Astrocyte (in vitro differentiated cells and primary cell): ENCODE data around the gene HFE. TPM values are rescaled to one million over a fixed set of nuclear protein-coding genes. Genes with fewer than 3 reads are reported as not detected.

Experiments
- DNase-seq: peaks from one replicate; pipeline ENCODE4 v3.0.0-alpha.2; 2010; ENCODE audit warnings: low read depth
- FAIRE-seq: peaks from 2 replicates; lab custom pipeline; 2011; peaks lifted over from hg19 to GRCh38; lab: Jason Lieb, UNC
- H2AFZ ChIP-seq: 2 replicates; pipeline ENCODE4 v1.6.0; 2012; ENCODE audit warnings: low read depth, low read length, inconsistent platforms
- H3K27ac ChIP-seq: 2 replicates; pipeline ENCODE4 v1.5.1; 2011; ENCODE audit warnings: low read depth, low read length, inconsistent platforms
- H3K27me3 ChIP-seq: 2 replicates; pipeline ENCODE4 v1.6.0; 2011; ENCODE audit warnings: low read length, inconsistent platforms; ENCODE audit not compliant: insufficient read depth
- H3K36me3 ChIP-seq: 2 replicates; pipeline ENCODE4 v1.5.1; 2011; ENCODE audit warnings: low read length, inconsistent platforms; ENCODE audit not compliant: insufficient read depth
- H3K4me1 ChIP-seq: 2 replicates; pipeline ENCODE4 v1.5.1; 2011; ENCODE audit warnings: low read length, inconsistent platforms; ENCODE audit not compliant: insufficient read depth
- H3K4me2 ChIP-seq: 2 replicates; pipeline ENCODE4 v1.6.0; 2012; ENCODE audit warnings: low read length, inconsistent platforms
- H3K4me3 ChIP-seq: 2 replicates; pipeline ENCODE4 v1.5.1; 2011; ENCODE audit warnings: low read depth, mild to moderate bottlenecking, low read length, inconsistent platforms; ENCODE audit not compliant: insufficient read depth
- H3K79me2 ChIP-seq: 2 replicates; pipeline ENCODE4 v1.6.0; 2012; ENCODE audit warnings: mild to moderate bottlenecking, low read length, inconsistent platforms; ENCODE audit not compliant: insufficient read depth
- H3K9ac ChIP-seq: 2 replicates; pipeline ENCODE4 v1.6.0; 2012; ENCODE audit warnings: mild to moderate bottlenecking, low read length, inconsistent platforms
- H3K9me3 ChIP-seq: 2 replicates; pipeline ENCODE4 v1.5.1; 2012; ENCODE audit warnings: low read depth, mild to moderate bottlenecking, low read length, inconsistent platforms; ENCODE audit not compliant: insufficient read depth
- H4K20me1 ChIP-seq: 2 replicates; pipeline ENCODE4 v1.6.0; 2012; ENCODE audit warnings: low read length, inconsistent platforms; ENCODE audit not compliant: insufficient read depth
- H3K27ac Mint-ChIP-seq: one replicate; pipeline ENCODE4 v1.8.0; 2021; ENCODE audit warnings: mild to moderate bottlenecking, mixed read lengths; ENCODE audit not compliant: unreplicated experiment
- H3K27me3 Mint-ChIP-seq: one replicate; pipeline ENCODE4 v1.8.0; 2021; ENCODE audit warnings: low read depth, mixed read lengths; ENCODE audit not compliant: unreplicated experiment
- H3K36me3 Mint-ChIP-seq: one replicate; pipeline ENCODE4 v1.8.0; 2021; ENCODE audit warnings: low read depth, mixed read lengths; ENCODE audit not compliant: unreplicated experiment
- H3K4me1 Mint-ChIP-seq: one replicate; pipeline ENCODE4 v1.8.0; 2021; ENCODE audit warnings: low read depth, mixed read lengths; ENCODE audit not compliant: unreplicated experiment
- H3K4me3 Mint-ChIP-seq: one replicate; pipeline ENCODE4 v1.8.0; 2021; ENCODE audit warnings: mild to moderate bottlenecking, moderate library complexity, mixed read lengths; ENCODE audit not compliant: unreplicated experiment
- H3K9me3 Mint-ChIP-seq: one replicate; pipeline ENCODE4 v1.8.0; 2021; ENCODE audit warnings: mild to moderate bottlenecking, mixed read lengths; ENCODE audit not compliant: unreplicated experiment
- CTCF ChIP-seq: IDR thresholded peaks from 2 replicates; pipeline ENCODE4 v1.5.1; 2011; ENCODE audit warnings: low read depth, mild to moderate bottlenecking, inconsistent platforms, low read length, moderate library complexity; ENCODE audit not compliant: insufficient read depth
- EZH2 ChIP-seq: IDR thresholded peaks from 2 replicates; pipeline ENCODE4 v1.6.1; 2012; ENCODE audit warnings: mild to moderate bottlenecking, low read length, inconsistent platforms; ENCODE audit not compliant: insufficient read depth
- total RNA-seq: library from RNA; stranded (reverse); gene quantifications from 2 replicates; pipeline ENCODE4 v1.2.1, GENCODE V29; 2021

The HFE gene
- total RNA-seq, 1 donor from 2014 or later: 5.7 TPM

- H3K9ac ChIP-seq: no peak overlapping the region
- no peak overlapping the region for H2AFZ ChIP-seq
- H3K4me1 ChIP-seq: no peaks in the 10 kb centered on the region
- no peaks in the 10 kb centered on the region for H3K9me3 Mint-ChIP-seq
- H3K27ac ChIP-seq: no peak overlapping the region
- no peak overlapping the region for H3K4me2 ChIP-seq
- DNase-seq (peak; percentile 18), FAIRE-seq (no peak)
- H3K36me3 Mint-ChIP-seq: no peaks in the 10 kb centered on the region
- no peaks in the 10 kb centered on the region for H3K9me3 ChIP-seq
- no peak overlapping the region for H3K4me3 ChIP-seq
- no peaks in the 10 kb centered on the region for H3K27me3 ChIP-seq
- TF ChIP-seq EZH2: no peak
- peak; percentile 65 for TF ChIP-seq CTCF
- H3K4me1 Mint-ChIP-seq: peaks cover 3% of the 10 kb centered on the region
- no peak overlapping the region for H3K4me3 Mint-ChIP-seq
- peak overlapping the region; percentile 20 for H3K27ac Mint-ChIP-seq
- no peaks in the 10 kb centered on the region for H3K36me3 ChIP-seq
- no peaks in the 10 kb centered on the region for H3K79me2 ChIP-seq
- H4K20me1 ChIP-seq: no peaks in the 10 kb centered on the region
- no peaks in the 10 kb centered on the region for H3K27me3 Mint-ChIP-seq
Measured at GRCh38 chr6:26064619-26065257, 22.5 kb upstream of the HFE start.

GRCh38 chr6:26065952-26066380 lies 21.3 kb upstream of the HFE start:
- no peaks in the 10 kb centered on the region for H3K9me3 Mint-ChIP-seq

More at GRCh38 chr6:26065952-26066380, 21.3 kb upstream of the HFE start:
- DNase-seq (peak; percentile 60), FAIRE-seq (peak; percentile 88)
- TF ChIP-seq CTCF (peak; percentile 93), EZH2 (no peak)
- Mint-ChIP-seq H3K27me3 (no peaks in the 10 kb centered on the region), H3K36me3 (no peaks in the 10 kb centered on the region), H3K4me3 (no peak overlapping the region), H3K27ac (peak overlapping the region; percentile 85), H3K4me1 (peaks cover 3% of the 10 kb centered on the region)
- Histone ChIP-seq H3K27me3 (no peaks in the 10 kb centered on the region), H3K4me1 (no peaks in the 10 kb centered on the region), H3K79me2 (no peaks in the 10 kb centered on the region), H3K36me3 (no peaks in the 10 kb centered on the region), H3K27ac (no peak overlapping the region), H3K9ac (peak overlapping the region; percentile 23), H2AFZ (no peak overlapping the region), H3K4me2 (peak overlapping the region; percentile 32), H3K4me3 (no peak overlapping the region), H4K20me1 (no peaks in the 10 kb centered on the region), H3K9me3 (no peaks in the 10 kb centered on the region)
